Hematopoietic multipotent progenitor cell treated with erythropoietin and hydrocortisone succinate and interleukin-3 and kit ligand, for 4 days (in vitro differentiated cells): ENCODE data around the gene RNF125.
"Not testable (repeated sequence)": the region's sequence is repeated elsewhere in the genome, so short reads cannot be mapped to it uniquely, and the experiment has no call there.

Source experiments
- DNase-seq: peaks from one replicate; pipeline ENCODE4 v3.0.0-alpha.2; 2015

The RNF125 gene

DNA sequence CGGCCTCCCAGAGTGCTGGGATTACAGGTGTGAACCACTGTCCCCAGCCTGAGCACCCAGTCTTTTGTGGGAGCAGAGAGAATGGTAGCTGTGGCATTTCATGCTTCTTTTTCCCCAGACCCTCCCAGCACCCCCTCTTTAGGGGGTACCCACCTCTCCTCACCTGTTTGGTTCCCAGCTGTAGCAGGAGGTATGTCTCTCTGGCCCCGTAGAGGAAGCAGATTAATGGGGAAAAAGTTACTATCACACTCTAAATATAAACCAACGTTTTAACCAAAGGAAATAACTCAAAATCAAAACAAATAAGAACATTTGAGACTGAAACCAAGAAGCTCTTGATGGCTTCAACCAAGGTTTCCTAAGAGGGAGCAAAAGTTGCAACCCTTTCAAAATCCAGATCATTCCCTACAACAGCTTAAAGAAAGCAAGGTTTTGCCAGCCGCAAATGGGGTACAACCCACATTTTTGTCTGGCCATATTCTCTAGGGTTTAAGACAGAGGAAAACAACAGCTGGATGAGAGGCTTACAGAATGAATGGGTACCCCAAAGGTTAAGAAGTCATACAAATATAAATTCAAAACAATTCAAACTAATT lies 8.0 kb downstream of the RNF125 start:
- no peak for DNase-seq

DNA sequence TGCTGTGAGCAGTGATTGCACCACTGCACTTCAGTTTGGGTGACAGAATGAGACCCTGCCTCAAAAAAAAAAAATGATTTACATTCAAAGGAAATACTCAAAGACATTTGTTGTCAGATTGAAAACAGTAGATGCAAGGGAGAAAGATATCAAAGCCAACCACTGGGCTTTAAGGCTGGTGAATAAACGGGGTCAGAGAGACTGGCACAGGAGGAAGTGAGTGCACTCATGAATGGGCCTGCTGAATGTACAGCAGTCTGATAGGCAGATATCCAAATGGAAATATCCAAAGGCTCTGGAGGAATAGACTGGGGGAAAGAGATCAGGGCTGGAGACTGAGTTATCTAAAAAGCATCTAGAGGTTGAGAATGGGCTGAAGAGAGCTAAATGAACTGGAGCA lies 10.9 kb downstream of the RNF125 start:
- no peak for DNase-seq

DNA sequence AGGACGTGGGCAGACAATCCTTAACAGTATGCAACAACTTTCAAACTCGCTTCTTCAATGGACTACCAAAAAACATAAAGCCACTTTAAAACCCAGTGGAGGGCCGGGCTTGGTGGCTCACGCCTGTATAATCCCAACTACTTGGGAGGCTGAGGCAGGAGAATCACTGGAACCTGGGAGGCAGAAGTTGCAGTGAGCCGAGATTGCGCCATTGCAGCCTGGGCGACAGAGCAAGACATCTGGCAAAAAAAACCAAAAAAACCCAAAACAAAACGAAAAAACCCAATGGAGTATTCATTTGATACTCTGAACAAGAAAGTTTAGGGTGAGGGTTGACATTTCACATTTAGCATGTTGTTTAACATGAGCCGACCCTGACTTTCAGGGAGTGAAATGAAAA lies 14.0 kb downstream of the RNF125 start:
- no peak for DNase-seq

DNA sequence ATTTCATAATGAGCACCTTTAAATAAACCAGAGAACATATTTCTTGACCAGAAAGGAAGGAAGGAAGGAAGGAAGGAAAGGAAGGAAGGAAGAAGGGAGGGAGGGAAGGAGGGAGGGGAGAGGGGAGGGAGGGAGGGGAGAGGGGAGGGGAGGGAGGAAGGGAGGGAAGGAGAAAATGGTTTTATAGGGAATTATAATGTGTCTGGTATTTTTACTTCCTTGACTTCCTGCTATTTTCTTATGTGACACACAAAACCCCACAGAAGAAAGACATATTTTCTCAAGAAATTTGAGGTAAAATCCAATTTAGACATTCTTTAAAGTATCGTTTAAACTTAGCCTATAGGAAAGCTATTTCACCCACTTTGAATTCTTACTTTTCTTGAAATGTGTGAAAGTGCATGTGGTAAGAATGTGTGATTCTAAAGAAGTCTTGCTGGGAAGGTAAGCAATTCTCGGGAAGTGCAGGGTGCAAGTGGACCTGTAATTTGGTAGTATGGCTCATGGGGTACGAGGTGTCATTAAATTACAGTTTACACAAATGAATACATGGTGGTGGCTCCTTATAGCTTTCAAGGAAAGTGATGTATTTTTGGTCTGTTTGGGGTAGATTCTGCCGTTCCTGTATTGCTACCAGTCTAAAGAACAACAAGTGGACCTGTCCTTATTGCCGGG lies 18.0 kb downstream of the RNF125 start:
- DNase-seq = no peak

DNA sequence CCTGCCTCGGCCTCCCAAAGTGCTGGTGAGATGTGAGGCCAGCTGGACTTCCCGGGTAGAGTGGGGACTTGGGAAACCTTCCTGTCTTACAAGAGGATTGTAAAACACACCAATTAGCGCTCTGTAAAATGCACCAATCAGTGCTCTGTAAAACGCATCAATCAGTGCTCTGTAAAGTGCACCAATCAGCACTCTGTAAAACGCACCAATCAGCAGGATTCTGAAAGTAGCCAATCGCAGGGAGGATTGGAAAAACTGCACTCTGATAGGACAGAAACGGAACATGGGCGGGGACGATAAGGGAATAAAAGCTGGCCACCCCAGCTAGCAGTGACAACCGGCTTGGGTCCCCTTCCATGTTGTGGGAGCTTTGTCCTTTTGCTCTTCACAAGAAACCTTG lies 19.0 kb downstream of the RNF125 start:
- DNase-seq = no peak

DNA sequence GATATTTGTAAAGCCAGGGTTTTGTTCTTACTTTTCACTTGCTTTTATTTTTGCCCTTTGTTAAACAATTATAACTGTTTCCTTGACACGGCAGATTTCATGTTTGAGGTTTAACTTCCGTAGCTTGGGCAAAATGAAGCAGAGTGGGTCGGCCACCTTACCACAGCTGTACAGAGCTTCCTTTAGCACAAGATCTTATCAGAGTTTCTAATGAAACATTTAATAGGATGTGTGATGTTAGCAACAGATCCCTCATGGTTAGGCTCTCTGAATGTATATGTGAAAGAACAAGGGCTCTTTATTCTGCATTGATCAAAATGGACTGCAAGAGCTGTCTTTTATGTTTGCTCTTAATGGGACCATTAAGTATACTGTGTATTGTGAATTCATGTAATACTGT lies 22.3 kb downstream of the RNF125 start:
- peak; percentile 90 for DNase-seq

DNA sequence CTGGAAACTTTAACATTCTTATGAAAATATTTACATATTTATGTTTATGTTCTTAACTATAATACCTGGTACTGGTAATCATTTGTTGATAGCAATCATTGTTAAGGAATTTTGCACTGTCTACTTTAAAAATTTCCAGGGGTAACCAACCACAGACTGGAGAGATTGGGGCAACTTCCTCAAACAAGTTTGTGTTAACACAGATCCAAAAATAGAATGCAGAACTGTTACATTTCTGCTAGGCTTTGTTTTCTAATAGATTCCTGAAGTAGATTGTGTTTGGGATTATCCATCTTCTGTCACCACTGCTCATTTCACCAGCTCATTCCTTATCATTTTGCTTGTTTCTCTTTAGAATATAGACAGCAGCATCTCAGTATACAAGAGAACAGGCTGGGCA lies 23.7 kb downstream of the RNF125 start:
- DNase-seq = peak; percentile 81

DNA sequence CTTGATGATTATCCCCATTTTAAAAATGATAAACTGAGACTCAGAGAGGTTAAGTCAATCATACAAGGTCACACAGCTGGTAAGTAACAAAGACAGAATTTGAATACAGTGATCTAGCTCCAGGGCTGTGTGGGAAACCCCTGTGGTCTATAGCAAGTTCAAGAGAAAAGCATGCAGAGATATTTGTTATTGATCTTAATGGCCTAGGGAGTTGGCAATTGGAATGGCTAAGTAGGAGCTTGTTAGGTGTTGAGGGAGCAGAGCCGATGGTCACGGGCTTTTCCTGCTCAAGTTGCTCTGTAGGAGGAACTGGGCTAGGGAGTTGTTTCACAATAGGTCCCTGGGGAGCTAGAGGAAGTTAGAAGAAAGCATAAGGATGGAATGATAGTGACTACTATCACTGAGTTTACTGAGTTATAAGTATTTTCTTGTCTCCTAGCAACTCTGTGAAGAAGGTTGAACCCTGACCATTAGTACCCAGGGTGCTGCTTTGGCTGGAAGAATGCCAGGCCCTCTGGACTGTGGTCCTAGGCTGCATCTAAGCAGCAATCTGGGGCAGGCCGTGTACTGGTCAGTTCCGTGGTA lies 30.0 kb downstream of the RNF125 start:
- DNase-seq = peak; percentile 66

DNA sequence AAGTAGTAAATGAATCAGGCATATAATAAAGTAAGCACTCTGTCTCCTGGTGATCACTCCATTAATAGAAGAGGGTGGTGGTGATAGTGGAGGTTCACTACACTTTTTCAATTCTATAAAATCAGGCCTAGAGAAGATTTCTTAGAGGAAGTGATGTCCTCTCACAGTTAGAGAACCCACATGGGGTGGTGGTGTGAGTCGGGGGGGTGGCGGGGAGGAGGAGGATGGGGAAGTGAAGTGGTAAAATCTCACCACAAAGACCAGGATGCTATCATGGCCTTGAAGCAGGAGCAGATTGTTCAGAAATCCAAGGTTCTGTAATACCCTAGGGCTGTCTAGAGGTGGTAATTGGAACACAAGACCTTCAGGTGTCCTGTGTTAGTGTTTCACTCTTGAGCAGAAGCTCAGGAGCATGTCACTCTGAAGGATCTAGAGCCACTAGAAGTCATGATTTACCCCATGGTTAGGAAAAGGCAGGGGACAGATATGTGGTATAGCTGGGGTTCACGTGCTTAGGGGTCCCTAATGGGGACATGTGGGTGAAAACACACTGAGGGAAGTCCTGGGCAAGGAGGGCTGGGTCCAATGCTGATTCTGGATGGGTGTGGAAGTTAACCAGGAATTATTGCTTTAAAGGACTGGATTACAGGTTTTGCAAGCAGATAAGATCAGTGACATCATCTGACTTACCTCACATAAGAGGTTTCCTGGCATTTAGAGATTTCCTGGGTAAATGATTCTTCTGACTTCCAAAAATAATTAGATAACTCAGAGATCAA lies 31.0 kb downstream of the RNF125 start:
- DNase-seq = peak; percentile 87

DNA sequence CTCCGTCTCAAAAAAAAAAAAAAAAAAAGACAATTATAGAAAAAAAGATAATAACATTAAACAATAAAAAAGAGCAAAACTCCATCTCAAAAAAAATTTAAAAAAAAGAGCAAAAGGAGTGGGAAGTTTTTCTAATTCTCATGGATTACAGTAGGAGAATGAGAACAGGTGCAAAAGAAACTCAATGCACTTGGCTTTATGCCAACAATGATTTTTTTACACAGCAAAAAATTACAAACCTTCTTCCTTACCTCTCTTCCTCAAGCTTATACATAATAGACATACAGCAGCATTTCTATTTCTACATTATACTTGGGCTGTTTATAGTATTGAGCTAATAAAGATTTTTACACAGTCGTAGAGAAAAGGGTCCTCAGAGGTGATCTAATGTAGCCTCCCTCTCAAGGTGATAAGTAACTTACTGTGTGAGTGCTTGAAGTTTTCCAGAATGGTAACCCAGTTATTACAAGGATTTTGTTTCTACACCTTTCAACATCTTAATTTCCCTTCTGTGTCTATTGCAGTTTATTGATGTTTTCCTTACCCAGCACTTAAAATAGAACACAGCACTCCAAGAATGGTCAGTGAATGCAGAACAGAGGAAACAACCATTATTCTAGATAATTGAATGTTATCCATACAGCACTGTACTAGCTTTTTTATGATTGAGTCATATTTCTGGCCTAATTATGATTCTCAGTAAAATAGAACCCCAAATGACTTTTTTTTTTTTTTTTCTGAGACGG lies 38.2 kb downstream of the RNF125 start:
- DNase-seq = no peak

DNA sequence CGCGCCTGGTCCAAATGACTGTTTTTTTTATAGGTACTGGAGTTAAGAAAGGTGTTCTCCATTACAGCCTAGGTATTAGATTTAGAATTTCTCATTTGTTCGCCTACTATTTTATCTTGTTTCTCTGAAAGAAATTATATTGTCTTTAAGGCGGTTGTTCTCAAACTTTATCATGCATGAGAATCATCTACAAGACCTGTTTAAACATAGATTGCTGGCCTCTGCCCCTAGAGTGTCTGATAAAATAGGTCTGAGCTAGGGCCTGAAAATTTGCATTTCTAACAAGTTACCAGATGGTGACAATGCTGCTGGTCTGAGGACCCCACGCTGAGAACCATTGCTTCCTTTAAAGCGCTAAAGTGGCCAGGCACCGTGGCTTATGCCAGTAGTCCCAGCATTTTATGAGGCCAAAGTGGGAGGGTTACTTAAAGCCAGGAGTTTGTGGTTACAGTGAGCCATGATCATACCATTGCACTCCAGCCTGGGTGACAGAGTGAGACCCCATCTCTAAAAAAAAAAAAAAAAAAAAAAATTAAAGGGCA lies 39.1 kb downstream of the RNF125 start:
- no peak for DNase-seq

DNA sequence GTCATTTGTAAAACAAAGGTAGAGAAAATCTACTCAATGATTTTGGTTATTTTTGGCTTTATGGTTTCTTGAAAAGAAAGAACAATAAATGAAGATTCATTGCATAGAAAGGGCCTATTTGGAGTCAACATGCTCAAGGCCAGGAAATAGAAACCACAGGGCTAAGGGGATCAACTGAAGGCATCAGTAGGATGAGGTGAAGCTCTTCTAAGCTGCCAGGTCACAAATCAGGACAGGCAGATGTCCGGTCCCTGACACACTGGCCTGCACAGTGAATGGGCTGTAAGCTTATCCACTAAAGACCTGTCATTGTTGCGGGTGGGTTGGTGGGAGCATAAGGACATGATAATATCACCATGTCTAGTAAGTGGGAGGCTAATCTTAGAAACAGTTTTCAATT lies 41.4 kb downstream of the RNF125 start:
- DNase-seq = no peak

DNA sequence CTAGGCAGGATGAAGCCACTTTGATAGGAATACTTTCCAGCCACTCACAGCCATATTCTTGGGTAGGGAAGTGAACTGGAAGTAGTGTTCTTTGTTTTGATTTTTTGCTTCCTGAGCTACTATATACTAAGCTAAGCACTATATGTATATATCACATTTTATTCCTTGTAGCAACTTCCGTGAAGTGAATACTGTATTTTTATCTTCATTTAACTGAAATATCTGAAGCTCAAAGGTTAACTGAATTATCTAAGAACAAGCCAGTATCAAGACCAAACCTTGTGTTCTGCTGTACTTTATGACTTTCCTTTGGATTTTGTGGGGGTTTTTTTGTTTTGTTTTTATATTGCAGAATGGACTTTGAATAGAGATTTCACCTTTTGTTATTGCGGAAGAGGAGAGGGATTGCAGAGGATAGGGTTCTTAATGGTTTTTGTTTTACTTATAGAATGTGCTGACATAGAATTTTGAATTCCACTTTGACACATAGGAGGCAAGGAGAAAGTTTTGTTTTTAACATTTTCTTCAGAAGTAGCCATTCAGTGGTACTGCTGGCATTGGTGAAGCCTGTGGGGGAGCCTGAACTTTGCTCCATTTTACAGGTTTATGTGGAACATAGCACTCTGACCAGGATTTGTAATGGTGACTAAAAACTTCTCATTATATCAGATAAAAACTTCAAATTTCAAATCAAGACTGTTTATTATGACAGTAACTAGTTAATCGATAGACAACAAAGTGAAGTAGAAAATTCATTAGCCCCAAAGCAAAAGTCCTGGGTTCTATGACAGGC lies 48.9 kb downstream of the RNF125 start:
- no peak for DNase-seq

DNA sequence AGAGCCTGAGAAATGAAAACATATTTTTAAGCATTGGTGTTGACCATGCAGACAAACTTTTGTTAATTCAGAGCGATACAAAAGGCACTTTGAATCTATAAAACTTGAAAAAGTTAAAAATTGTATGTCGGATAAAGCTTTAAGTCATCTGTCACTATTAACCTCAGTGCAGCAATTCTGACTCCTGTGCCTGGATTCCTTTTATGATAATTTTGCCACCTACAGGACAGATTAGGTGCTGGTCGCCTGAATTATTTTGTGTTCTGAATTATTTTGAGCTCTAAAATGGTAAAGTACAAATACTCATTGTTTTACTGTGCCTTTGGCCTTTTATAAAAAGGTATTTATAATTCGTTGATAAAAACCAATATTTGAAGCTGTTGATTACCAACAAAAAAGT lies 53.7 kb downstream of the RNF125 start:
- DNase-seq = peak; percentile 77

DNA sequence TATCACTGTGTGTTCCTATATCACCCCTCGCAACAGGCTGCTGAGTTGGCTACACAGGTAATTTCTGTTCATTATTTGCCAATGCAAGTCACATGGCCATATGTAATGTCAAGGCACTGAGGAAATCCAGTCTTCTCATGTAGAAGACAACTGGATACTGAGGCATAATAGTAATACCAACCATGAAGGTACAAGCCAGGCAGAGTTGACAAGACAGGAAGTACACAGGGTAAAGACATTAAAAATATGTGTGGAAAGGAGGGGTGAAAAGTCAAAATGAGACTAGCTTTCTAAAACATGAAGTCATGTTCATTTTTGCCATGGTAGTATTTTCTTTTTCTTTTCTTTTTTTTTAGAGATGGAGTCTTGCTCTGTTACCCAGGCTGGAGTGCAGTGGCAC lies 55.6 kb downstream of the RNF125 start:
- no peak for DNase-seq

DNA sequence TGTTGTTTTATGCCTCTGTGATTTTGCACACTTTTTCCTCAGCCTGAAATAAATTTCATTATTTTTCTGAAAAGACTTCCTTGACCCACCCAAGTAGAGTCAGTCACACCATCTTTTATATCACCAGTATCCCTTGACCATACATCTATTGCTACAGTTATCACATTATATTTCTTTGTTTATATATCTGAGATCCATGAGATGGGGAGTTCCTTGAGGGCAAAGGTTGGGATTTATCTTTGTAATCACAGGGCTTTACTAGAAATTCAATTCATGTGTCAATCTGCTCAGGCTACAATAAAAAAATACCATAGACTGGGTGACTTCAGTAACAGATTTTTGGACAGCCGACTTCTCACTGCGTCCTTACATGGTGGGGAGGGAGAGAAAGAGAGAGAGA lies 60.2 kb downstream of the RNF125 start:
- DNase-seq = no peak

DNA sequence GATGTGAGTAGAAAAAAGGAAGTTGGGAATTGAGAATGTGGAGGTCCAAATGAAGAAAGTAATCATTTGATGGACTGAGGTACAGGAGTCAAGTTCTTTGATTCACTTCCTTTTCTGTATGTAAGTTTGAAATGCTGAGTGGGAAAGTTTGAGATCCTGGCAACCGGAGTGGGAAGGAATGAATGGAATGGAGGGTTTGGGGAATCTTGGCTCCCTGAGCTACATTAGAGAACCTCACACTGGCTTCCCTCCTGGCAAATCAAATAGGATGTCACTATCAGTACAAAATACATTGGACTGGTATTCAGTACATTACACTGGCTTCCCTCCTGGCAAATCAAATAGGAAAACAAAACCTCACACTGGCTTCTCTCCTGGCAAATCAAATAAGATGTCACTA lies 63.3 kb downstream of the RNF125 start:
- DNase-seq = no peak

DNA sequence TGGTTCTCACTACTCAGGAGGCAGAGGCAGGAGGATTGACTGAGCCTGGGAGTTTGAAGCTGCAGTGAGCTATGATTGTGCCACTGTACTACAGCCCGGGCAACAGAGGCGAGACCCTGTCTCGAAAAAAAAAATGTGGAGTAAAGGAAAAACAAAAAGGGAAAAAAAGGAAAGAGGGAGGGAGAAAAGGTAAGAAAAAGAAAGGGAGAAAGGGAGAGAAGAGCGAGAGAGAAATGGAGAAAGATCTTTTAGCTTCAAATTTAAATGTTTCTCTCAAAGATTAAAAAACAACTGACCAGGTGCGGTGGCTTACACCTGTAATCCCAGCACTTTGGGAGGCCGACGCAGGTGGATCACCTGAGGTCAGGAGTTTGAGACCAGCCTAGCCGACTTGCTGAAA lies 65.2 kb downstream of the RNF125 start:
- no peak for DNase-seq

DNA sequence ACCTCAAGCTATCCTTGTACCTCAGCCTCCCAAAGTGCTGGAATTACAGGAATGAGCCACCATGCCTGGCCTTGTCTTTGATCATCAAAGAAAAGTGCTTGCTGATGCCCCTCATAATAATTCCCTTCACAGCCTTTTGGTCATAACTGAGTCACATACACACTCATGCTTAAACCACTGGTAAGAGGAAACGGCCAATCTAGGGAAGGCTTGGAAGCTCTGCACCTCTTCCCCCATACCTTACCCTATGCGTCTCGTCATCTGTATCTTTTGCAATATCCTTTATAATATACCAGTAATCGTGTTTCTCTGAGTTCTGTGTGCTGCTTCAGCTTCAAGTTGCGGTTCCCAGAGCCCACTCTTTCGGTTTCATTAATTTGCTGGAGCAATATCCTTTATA lies 68.3 kb downstream of the RNF125 start:
- DNase-seq = no peak

DNA sequence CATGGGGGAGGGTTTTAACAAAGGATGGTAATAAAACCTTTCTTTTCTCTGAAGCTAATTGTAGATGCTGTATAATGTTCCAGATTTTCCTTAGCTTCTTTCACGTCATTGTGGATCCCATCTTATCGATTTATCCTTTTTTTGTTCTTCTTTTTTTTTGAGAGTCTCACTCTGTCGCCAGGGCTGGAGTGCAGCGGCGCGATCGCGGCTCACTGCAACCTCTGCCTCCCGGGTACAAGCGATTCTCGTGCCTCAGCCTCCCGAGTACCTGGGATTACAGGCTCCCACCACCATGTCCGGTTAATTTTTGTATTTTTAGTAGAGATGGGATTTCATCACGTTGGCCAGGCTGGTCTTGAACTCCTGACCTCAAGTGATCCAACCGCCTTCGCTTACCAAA lies 72.2 kb downstream of the RNF125 start:
- DNase-seq = not testable (repeated sequence)

DNA sequence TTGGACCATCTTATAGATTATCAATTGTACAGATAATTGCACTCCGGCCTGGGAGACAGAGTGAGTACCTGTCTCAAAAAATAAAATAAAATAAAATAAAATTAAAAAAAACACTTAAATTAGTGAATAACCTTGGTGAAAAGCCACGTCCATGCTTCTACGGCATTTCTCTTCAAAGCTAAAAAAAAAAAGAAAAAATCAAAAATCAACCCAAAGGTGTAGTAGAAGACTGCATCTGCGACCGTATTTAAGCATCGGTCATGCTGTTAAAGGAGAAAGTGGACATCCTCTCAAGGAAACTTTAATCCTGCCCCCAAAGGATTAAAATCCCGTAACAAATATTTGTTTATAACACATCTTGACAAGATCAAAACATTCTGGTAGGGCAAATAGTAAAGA lies 72.7 kb downstream of the RNF125 start:
- no peak for DNase-seq
